Activated naive CD4-positive, alpha-beta T cell treated with anti-CD3 and anti-CD28 coated beads, Interleukin-2, amount 10 ng/mL, durations not matched to agents 7 days and 5 days (primary cell): ENCODE results near the gene CDH4.

Experiments
- CTCF ChIA-PET: fragments of 350-600 bp; sonication (Branson Sonifier 250); formaldehyde crosslinking; loops from one replicate; lab custom pipeline; 2021; ENCODE audit warnings: antibody characterized with exemption; lab: Charles Lee
- DNase-seq: peaks from one replicate; pipeline ENCODE4 v3.0.0-alpha.2; 2020
- H3K27ac Mint-ChIP-seq: one replicate; pipeline ENCODE4 v1.8.0; 2021; ENCODE audit warnings: mild to moderate bottlenecking, moderate library complexity, mixed read lengths
- H3K27me3 Mint-ChIP-seq: one replicate; pipeline ENCODE4 v1.8.0; 2021; ENCODE audit warnings: mild to moderate bottlenecking, mixed read lengths
- H3K36me3 Mint-ChIP-seq: one replicate; pipeline ENCODE4 v1.8.0; 2021; ENCODE audit warnings: mixed read lengths
- H3K4me1 Mint-ChIP-seq: one replicate; pipeline ENCODE4 v1.8.0; 2021; ENCODE audit warnings: mixed read lengths
- H3K4me3 Mint-ChIP-seq: one replicate; pipeline ENCODE4 v1.8.0; 2021; ENCODE audit warnings: mild to moderate bottlenecking, moderate library complexity, mixed read lengths
- H3K9me3 Mint-ChIP-seq: one replicate; pipeline ENCODE4 v1.8.0; 2021; ENCODE audit warnings: mixed read lengths

The CDH4 gene

DNA sequence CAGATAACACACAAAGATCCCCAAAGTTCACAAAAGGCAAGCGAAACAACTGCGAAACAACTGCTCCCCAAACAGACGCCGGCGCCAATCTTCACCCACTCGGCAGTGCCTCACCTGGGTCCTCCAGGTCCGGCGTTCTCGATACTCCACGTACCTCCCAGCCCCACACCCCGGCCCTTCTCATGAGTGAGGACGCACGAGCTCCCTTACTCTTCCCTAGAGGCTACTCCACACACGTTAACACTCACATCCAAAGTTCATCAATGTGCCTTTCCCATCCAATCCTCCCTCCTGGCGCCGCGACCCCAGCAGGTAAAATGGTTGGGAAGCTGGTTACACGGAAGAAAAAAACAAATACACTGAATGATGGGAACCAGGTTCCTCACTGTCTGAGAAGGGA, 736.6 kb downstream of the CDH4 start:
- Mint-ChIP-seq H3K27me3 (no peaks in the 10 kb centered on the region), H3K9me3 (peaks cover 48% of the 10 kb centered on the region), H3K4me3 (no peak overlapping the region), H3K36me3 (peaks cover 83% of the 10 kb centered on the region), H3K4me1 (peaks cover 5% of the 10 kb centered on the region), H3K27ac (no peak overlapping the region)
- no peak for DNase-seq
- CTCF ChIA-PET = no interaction called here

DNA sequence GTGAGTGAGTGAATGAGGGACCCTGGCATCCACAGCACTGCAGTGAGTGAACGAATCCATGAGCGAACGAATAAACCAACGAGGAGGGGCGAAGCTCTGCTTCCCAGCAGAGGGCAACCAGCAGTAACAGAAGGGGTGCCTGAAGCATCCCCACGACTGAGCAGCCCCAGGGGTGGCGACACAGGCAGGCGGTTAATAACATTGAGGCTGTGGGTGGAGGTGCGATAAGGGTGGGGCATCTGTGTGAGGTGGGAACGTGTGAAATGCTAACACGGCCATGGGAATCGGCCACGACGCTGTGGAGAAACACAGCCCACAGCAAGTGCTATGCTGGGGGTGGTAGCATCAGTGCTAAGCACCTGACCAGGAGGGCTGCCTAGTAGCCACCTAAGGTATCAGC, 737.7 kb downstream of the CDH4 start:
- H3K9me3 Mint-ChIP-seq = peaks cover 40% of the 10 kb centered on the region
- DNase-seq = no peak
- H3K36me3 Mint-ChIP-seq = peaks cover 84% of the 10 kb centered on the region
- H3K27me3 Mint-ChIP-seq = no peaks in the 10 kb centered on the region
- no peak overlapping the region for H3K27ac Mint-ChIP-seq
- H3K4me3 Mint-ChIP-seq = no peak overlapping the region
- no peaks in the 10 kb centered on the region for H3K4me1 Mint-ChIP-seq
- CTCF ChIA-PET = no interaction called here
